Esophagus (tissue), 2 donors: ENCODE measurements around the gene UBE2J2. TPM values are rescaled to one million over a fixed set of nuclear protein-coding genes. Genes with fewer than 3 reads are reported as not detected.

Source experiments
- H3K27ac ChIP-seq, 2 donors: one replicate each; pipeline ENCODE4 v1.5.1; 2013; ENCODE audit warnings: low read depth in 2 of 2, mild to moderate bottlenecking in 2 of 2, inconsistent platforms in 1 of 2, low read length in 1 of 2, moderate library complexity in 1 of 2
- H3K27me3 ChIP-seq, 2 donors: one replicate each; pipeline ENCODE4 v1.6.1; 2013; ENCODE audit warnings: low read length in 2 of 2, control low read depth in 1 of 2, mild to moderate bottlenecking in 1 of 2; ENCODE audit not compliant: insufficient read depth in 2 of 2, control insufficient read depth in 1 of 2
- H3K36me3 ChIP-seq, 2 donors: one replicate each; pipeline ENCODE4 v1.6.1; 2013; ENCODE audit warnings: low read length in 1 of 2; ENCODE audit not compliant: control insufficient read depth in 2 of 2, insufficient read depth in 2 of 2
- H3K4me1 ChIP-seq, 2 donors: one replicate each; pipeline ENCODE4 v1.6.1; 2013; ENCODE audit warnings: low read length in 1 of 2; ENCODE audit not compliant: control insufficient read depth in 2 of 2, insufficient read depth in 2 of 2
- H3K4me3 ChIP-seq, 2 donors: one replicate each; pipeline ENCODE4 v1.5.1; 2013; ENCODE audit warnings: low read length in 2 of 2, mild to moderate bottlenecking in 2 of 2, low read depth in 1 of 2, moderate library complexity in 1 of 2
- H3K9me3 ChIP-seq, 2 donors: one replicate each; pipeline ENCODE4 v1.6.1; 2013; ENCODE audit warnings: mild to moderate bottlenecking in 2 of 2, low read depth in 1 of 2, low read length in 1 of 2, moderate library complexity in 1 of 2; ENCODE audit not compliant: control insufficient read depth in 2 of 2, insufficient read depth in 1 of 2
- WGBS, 2 donors: extraction: QIAGEN DNeasy Blood & Tissue Kit; methylation state at CpG; one replicate each; pipeline ENCODE4 v1.1.7; 2013; 5-methylcytosine and 5-hydroxymethylcytosine counted together
- polyA plus RNA-seq, 2 donors: library from polyadenylated mRNA; stranded (reverse); fragments of 200-250 nt; gene quantifications; one replicate each; pipeline ENCODE4 v1.2.3, GENCODE V29; 2013
- donor health status: healthy with polysubstance abuse.
- donor health status: Bipolar disorder and iron deficiency.

Gene UBE2J2
- polyA plus RNA-seq, 2 donors = 38.2 to 40.9 TPM

- WGBS, 2 donors = 95% methylated on average over 18 of the region's 18 CpGs
- no peak overlapping the region for H3K4me3 ChIP-seq
- H3K36me3 ChIP-seq = peaks cover 13 to 46% of the 10 kb centered on the region in 2 donors
- no peaks in the 10 kb centered on the region for H3K9me3 ChIP-seq
- no peak overlapping the region for H3K27ac ChIP-seq
- H3K4me1 ChIP-seq = peaks cover 0 to 6% of the 10 kb centered on the region in 2 donors
- H3K27me3 ChIP-seq = no peaks in the 10 kb centered on the region
Measured at GRCh38 chr1:1259540-1259939, 14.1 kb downstream of the UBE2J2 start.

DNA sequence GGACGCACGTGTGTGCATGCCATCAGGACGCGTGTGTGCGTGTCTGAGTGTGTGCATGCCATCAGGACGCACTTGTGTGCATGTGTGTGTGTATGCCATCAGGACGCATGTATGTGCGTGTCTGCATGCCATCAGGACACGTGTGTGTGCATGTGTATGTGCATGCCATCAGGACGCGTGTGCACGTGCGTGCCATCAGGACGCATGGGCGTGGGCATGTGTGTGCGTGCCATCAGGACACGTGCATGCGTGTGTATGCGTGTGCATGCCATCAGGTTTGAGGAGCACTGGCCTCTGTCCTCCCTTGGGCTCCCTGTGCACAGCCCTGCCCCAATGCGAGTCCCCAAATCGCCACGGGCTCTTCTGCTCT is 14.6 kb downstream of the UBE2J2 start:
- peaks cover 13 to 47% of the 10 kb centered on the region in 2 donors for H3K36me3 ChIP-seq
- H3K4me1 ChIP-seq = peaks cover 0 to 6% of the 10 kb centered on the region in 2 donors
- no peaks in the 10 kb centered on the region for H3K9me3 ChIP-seq
- H3K4me3 ChIP-seq = no peak overlapping the region
- H3K27ac ChIP-seq = no peak overlapping the region
- 82 to 86% methylated on average over 22 of the region's 22 CpGs for WGBS, 2 donors
- H3K27me3 ChIP-seq = no peaks in the 10 kb centered on the region

DNA sequence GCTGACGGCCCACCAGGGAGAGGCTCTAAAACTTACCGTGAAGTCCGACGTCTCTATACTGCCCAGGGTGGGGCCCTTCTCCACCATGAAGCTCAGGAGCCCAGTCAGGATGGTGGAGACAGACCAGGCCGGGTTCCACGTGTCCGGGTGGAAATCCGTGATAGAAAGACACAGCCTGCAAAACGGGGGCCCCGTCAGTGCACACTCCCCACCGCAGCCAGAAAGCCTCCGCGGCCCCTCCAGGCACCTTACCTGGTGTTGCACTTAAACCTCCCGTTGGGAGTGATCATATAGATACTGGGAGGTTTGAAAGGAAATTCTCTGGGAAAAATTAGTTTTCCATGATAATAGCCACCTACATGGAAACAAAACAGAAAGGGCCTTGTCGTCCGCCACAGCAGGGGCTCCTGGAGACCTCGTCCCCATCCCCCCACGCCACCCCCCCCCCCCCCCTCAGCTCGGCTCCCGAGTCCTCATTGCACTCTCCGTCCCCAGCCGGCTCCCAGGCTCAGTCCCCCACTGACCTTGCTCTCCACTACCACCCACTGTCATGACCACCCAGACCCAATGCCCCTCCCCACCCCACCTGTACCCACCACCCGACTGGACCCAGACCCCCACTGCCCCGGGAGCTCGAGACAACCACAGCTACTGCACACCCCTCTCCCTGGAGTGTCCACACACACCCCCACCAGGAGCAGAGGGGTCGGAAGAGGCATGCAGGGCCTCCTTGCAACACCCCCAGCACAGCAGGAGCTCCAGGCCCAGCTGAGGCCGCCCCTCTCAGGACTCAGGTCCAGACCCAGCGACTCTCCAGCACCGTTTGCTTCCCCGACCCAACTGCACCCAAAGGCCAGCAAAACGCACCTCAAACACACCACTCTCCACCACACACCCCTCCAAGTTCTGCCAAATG is 16.4 kb downstream of the UBE2J2 start:
- H3K36me3 ChIP-seq = peaks cover 5 to 48% of the 10 kb centered on the region in 2 donors
- H3K4me3 ChIP-seq = no peak overlapping the region
- 94 to 95% methylated on average over 26 to 31 of the region's 31 CpGs for WGBS, 2 donors
- no peaks in the 10 kb centered on the region for H3K9me3 ChIP-seq
- no peak overlapping the region for H3K27ac ChIP-seq
- peaks cover 0 to 6% of the 10 kb centered on the region in 2 donors for H3K4me1 ChIP-seq
- no peaks in the 10 kb centered on the region for H3K27me3 ChIP-seq

DNA sequence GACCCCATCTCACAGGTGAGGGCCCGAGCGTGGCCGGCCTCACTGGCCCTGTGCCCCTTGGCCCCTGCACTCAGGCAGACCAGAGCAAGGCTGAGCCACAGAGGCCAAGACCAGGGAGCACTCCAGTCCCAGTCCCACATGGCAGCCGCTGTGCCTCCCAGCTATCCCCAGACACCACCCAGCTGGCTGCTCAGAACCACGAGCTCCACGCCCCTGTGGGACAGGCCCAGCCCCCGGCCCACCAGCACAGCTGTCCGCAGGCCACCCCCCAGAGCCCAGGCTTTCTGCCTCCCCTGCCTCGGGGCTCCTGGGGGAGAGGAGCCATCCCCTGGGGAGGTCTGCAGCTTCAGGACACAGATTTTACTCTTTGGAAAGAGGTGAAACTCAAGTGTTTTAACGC is 18.0 kb downstream of the UBE2J2 start:
- no peaks in the 10 kb centered on the region for H3K27me3 ChIP-seq
- WGBS, 2 donors = 85 to 90% methylated on average over 10 of the region's 10 CpGs
- no peaks in the 10 kb centered on the region for H3K9me3 ChIP-seq
- no peak overlapping the region for H3K4me3 ChIP-seq
- H3K36me3 ChIP-seq = peaks cover 3 to 43% of the 10 kb centered on the region in 2 donors
- no peak overlapping the region for H3K27ac ChIP-seq
- H3K4me1 ChIP-seq = peaks cover 0 to 8% of the 10 kb centered on the region in 2 donors

DNA sequence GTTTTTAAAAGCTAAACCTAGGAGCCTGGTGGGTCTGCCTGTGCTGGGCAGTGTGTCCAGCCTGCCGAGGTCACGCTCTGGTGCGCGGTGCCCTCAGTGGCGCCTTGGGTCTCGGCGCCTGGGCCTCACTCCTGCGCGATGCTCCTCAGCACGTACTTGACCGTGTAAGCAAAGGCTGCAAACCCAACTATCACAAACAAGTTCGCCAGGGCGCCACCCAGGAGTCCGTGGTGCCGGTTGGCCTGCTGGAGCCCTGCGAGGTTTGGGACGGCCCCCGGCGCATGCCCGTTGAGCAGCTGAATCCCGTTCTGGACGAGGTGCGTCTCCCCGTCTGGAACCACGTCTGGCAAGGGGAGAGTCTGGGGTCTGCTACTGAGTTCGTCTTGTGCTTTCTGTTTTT is 18.6 kb downstream of the UBE2J2 start:
- Histone ChIP-seq H3K36me3 (peaks cover 0 to 39% of the 10 kb centered on the region in 2 donors), H3K9me3 (no peaks in the 10 kb centered on the region), H3K27ac (no peak overlapping the region), H3K27me3 (no peaks in the 10 kb centered on the region), H3K4me1 (peaks cover 0 to 8% of the 10 kb centered on the region in 2 donors), H3K4me3 (no peak overlapping the region)
- 94 to 95% methylated on average over 26 of the region's 26 CpGs for WGBS, 2 donors

DNA sequence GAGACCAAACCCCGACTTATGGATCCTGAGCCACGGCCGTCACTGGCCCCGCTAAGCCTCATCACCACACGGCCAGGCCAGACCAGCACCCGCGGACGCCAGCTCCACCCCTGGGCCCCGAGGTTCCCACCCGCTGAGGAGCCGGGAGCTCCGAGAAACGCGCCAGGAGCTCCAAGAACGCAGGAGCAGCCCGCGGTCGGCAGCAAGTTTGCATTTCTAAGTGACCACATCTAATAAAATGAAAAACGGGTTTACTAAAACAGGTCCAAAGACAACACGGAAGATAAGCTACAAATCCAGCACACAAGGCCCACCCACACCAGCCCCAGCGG is 19.0 kb downstream of the UBE2J2 start:
- WGBS, 2 donors = 87% methylated on average over 21 of the region's 21 CpGs
- H3K4me3 ChIP-seq = no peak overlapping the region
- no peak overlapping the region for H3K27ac ChIP-seq
- H3K36me3 ChIP-seq = peaks cover 0 to 39% of the 10 kb centered on the region in 2 donors
- no peaks in the 10 kb centered on the region for H3K9me3 ChIP-seq
- no peaks in the 10 kb centered on the region for H3K27me3 ChIP-seq
- peaks cover 0 to 8% of the 10 kb centered on the region in 2 donors for H3K4me1 ChIP-seq

DNA sequence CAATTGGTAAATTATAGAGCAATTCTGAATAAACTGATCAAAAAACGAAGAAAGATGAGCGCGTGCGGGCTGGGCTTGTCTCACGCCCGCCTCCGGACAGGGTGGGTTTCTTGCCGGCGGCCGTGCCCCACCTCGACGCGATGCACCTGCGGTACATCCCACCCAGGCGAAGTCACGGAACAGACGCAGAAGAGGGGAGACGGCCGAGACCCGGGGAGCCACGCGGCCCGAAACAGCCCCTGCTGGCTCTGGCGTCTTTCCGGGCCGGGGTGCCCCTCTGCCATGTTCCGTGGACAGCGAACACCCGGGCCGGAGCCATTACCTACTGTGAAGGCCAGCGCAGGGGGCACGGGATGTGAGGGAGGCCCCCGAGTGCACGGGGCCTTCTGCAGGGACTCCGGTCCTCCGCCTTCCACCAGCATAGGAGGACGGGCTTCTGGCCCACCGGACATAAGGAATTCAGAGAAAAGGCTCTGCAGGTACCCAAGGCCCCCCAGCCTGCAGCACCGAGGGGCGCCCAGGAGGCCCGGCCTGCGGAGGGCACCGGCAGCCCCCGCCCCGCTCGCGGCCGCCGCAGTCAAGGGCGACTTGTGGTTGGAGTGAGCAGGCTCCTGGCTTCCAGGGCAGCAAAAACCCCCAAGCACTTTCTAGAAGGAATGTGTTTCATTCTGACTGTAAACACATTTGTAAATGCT is 19.5 kb downstream of the UBE2J2 start:
- WGBS, 2 donors = 94 to 95% methylated on average over 47 to 50 of the region's 50 CpGs
- H3K36me3 ChIP-seq = peaks cover 0 to 37% of the 10 kb centered on the region in 2 donors
- H3K4me3 ChIP-seq = no peak overlapping the region
- H3K27me3 ChIP-seq = no peaks in the 10 kb centered on the region
- H3K27ac ChIP-seq = no peak overlapping the region
- peaks cover 0 to 7% of the 10 kb centered on the region in 2 donors for H3K4me1 ChIP-seq
- no peaks in the 10 kb centered on the region for H3K9me3 ChIP-seq

- H3K27me3 ChIP-seq = no peaks in the 10 kb centered on the region
- H3K36me3 ChIP-seq = peaks cover 0 to 33% of the 10 kb centered on the region in 2 donors
- no peak overlapping the region for H3K27ac ChIP-seq
Measured at GRCh38 chr1:1253314-1253713, 20.3 kb downstream of the UBE2J2 start.

DNA sequence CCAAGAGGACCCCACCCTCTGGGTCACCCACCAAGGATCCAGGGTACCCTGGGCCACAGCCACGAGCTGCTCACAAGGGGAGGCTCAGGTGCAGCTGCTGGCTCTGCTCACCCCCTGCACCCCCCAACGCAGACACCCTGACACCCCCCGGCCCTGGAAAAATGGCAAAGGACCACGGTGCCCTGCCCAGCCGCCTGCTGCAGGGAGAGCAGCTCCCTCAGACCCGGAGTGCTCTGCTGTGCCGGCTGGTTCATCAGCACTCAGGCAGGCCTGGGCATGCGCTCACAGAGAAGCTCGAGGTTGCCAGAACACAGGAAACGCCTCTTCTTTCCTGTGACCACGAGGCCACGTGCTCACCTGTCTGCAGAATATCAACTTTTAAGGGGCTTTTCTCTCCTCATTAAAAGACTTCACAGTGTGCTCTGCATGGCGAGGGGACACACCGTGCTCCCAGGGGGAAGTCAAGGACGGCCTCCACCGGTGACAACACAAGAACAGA is 22.8 kb downstream of the UBE2J2 start:
- H3K9me3 ChIP-seq = no peaks in the 10 kb centered on the region
- no peak overlapping the region for H3K4me3 ChIP-seq
- no peak overlapping the region for H3K27ac ChIP-seq
- 61 to 62% methylated on average over 15 to 16 of the region's 16 CpGs for WGBS, 2 donors
- peaks cover 0 to under 1% of the 10 kb centered on the region in 2 donors for H3K27me3 ChIP-seq
- H3K36me3 ChIP-seq = peaks cover 0 to 25% of the 10 kb centered on the region in 2 donors
- H3K4me1 ChIP-seq = peaks cover 2 to 5% of the 10 kb centered on the region in 2 donors

More at GRCh38 chr1:1253314-1253713, 20.3 kb downstream of the UBE2J2 start:
- H3K4me3 ChIP-seq = no peak overlapping the region
- 83 to 88% methylated on average over 12 of the region's 12 CpGs for WGBS, 2 donors
- H3K4me1 ChIP-seq = peaks cover 0 to 3% of the 10 kb centered on the region in 2 donors
- H3K9me3 ChIP-seq = no peaks in the 10 kb centered on the region
